ENCODE measurements around the gene KLHL20. TPM values are rescaled to one million over a fixed set of nuclear protein-coding genes. Genes with fewer than 3 reads are reported as not detected.
A peak's percentile ranks its signal among the peaks of the same experiment; 100 is the strongest.
"Not testable (repeated sequence)": the region's sequence is repeated elsewhere in the genome, so short reads cannot be mapped to it uniquely, and the experiment has no call there.

KLHL20 gene
- total and polyA plus RNA-seq, 7 donors, result 9.0 to 57.7 (median 35.5) TPM

DNA sequence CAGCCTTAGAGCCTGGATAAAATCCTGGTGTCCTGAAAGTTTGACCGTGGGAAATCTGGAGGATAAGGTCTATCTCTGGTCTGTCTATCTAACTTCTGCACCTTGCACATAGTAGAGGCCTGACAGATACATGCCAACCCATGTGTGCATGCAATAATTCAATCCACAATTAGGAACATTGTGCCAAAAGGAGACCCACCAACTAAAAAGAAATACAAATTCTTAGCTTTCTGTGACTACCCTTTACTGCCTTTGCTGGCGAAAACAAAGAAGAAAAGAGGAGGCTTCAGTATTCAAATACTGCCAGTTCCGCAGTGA is 381 bp upstream of the KLHL20 start:
- no peak for TF ChIP-seq POLR2A (IDR thresholded peaks at IDR 0.05)
- TF ChIP-seq POLR2AphosphoS5 (IDR thresholded peaks at IDR 0.05), result no peak
- TF ChIP-seq, protein P1, sequence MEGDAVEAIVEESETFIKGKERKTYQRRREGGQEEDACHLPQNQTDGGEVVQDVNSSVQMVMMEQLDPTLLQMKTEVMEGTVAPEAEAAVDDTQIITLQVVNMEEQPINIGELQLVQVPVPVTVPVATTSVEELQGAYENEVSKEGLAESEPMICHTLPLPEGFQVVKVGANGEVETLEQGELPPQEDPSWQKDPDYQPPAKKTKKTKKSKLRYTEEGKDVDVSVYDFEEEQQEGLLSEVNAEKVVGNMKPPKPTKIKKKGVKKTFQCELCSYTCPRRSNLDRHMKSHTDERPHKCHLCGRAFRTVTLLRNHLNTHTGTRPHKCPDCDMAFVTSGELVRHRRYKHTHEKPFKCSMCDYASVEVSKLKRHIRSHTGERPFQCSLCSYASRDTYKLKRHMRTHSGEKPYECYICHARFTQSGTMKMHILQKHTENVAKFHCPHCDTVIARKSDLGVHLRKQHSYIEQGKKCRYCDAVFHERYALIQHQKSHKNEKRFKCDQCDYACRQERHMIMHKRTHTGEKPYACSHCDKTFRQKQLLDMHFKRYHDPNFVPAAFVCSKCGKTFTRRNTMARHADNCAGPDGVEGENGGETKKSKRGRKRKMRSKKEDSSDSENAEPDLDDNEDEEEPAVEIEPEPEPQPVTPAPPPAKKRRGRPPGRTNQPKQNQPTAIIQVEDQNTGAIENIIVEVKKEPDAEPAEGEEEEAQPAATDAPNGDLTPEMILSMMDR (IDR thresholded peaks at IDR 0.05), result no peak
- TF ChIP-seq EP300 (IDR thresholded peaks at IDR 0.05), result no peak
- WGBS, 2 donors, result 57 to 62% methylated on average over 3 of the region's 3 CpGs
- Histone ChIP-seq H3K9me3 (no peaks in the 10 kb centered on the region), H3K4me3 (peak overlapping the region; percentile 60 to 82 (median 70)), H3K36me3 (no peaks in the 10 kb centered on the region), H3K4me1 (peaks cover 0 to 27% (median 19%) of the 10 kb centered on the region in 4 donors), H3K27me3 (peaks cover 0 to 14% (median 0%) of the 10 kb centered on the region in 3 donors), H3K27ac (peak overlapping the region; percentile 87 to 94 (median 94))
- intact Hi-C loops (cut with DNase I), result loop anchor here (1.0 to 2.0 kb wide), 3 partner anchors 110 to 284 kb away; partner anchors contain the start of genes CENPL and DARS2
- DNase-seq, result no peak

DNA sequence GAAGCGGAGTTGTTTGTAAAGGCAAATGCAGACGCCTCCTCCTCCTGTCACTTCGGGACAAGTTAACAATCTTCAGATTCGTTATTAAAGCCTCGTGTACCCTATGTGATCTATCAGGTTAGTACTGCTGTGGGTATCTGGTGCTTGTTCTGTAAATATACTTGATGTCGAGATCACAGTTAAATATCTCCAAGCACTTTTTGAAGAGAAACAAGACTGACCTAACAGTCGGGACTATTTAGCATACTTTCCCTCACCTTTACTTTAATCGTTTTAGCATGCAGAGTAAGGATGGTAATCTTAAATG is 710 bp downstream of the KLHL20 start:
- 0% methylated on average over 8 of the region's 8 CpGs for WGBS, 2 donors
- H3K27me3 ChIP-seq, result peaks cover 0 to 9% (median 0%) of the 10 kb centered on the region in 3 donors
- peak overlapping the region; percentile 87 to 94 (median 94) for H3K27ac ChIP-seq
- no peaks in the 10 kb centered on the region for H3K9me3 ChIP-seq
- no peak for DNase-seq
- peak overlapping the region; percentile 60 to 82 (median 70) for H3K4me3 ChIP-seq
- intact Hi-C loops (cut with DNase I), result loop anchor here (2.0 kb wide), 2 partner anchors 237 to 285 kb away; no protein-coding TSS in a partner anchor
- no peaks in the 10 kb centered on the region for H3K36me3 ChIP-seq
- H3K4me1 ChIP-seq, result peaks cover 0 to 27% (median 19%) of the 10 kb centered on the region in 4 donors
- TF ChIP-seq, protein P1 (IDR thresholded peaks at IDR 0.05), result no peak
- TF ChIP-seq POLR2AphosphoS5 (IDR thresholded peaks at IDR 0.05), result no peak
- no peak for TF ChIP-seq POLR2A (IDR thresholded peaks at IDR 0.05)
- no peak for TF ChIP-seq EP300 (IDR thresholded peaks at IDR 0.05)

DNA sequence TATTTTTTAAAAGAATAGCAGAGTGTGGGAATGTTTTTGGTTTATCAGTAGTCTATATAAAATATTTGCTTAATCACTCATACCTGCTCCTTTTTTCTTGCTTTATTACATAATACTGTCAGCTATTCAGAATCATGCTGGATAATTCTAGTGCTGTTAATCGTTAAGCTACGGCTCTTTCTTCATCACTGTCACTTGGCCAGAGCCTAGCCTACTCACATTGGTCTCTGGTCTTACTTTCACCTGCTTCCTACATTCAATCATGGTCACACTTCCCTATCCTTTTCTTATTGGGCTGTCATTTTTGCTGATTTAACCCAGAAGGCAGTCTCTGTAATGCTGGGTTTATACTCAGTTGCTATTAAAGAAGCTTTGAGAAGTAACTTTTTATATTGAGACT is 2.5 kb downstream of the KLHL20 start:
- DNase-seq, result no peak
- intact Hi-C loops (cut with DNase I), result no loop called here
- TF ChIP-seq POLR2AphosphoS5 (IDR thresholded peaks at IDR 0.05) (no peak), POLR2A (IDR thresholded peaks at IDR 0.05) (no peak), EP300 (IDR thresholded peaks at IDR 0.05) (no peak)
- TF ChIP-seq, protein P1 (IDR thresholded peaks at IDR 0.05), result no peak
- Histone ChIP-seq H3K27ac (no peak overlapping the region), H3K9me3 (no peaks in the 10 kb centered on the region), H3K4me1 (peaks cover 0 to 27% (median 19%) of the 10 kb centered on the region in 4 donors), H3K4me3 (no peak overlapping the region), H3K36me3 (peaks cover 0 to 3% (median 1%) of the 10 kb centered on the region in 4 donors), H3K27me3 (no peaks in the 10 kb centered on the region)
- WGBS, 2 donors, result 68 to 81% methylated on average over 2 of the region's 2 CpGs

DNA sequence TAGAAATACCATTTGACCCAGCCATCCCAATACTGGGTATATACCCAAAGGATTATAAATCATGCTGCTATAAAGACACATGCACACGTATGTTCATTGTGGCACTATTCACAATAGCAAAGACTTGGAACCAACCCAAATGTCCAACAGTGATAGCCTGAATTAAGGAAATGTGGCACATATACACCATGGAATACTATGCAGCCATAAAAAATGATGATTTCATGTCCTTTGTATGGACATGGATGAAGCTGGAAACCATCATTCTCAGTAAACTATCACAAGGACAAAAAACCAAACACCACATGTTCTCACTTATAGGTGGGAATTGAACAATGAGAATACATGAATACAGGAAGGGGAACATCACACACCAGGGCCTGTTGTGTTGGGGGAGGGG is 16.6 kb downstream of the KLHL20 start:
- H3K9me3 ChIP-seq; H3K27me3 ChIP-seq; H3K4me3 ChIP-seq; H3K27ac ChIP-seq; intact Hi-C loops (cut with DNase I); DNase-seq; H3K4me1 ChIP-seq: not testable (repeated sequence)
- WGBS, 2 donors, result 93% methylated on average over 1 of the region's 1 CpG
- peaks cover 1 to 36% (median 5%) of the 10 kb centered on the region in 4 donors for H3K36me3 ChIP-seq

DNA sequence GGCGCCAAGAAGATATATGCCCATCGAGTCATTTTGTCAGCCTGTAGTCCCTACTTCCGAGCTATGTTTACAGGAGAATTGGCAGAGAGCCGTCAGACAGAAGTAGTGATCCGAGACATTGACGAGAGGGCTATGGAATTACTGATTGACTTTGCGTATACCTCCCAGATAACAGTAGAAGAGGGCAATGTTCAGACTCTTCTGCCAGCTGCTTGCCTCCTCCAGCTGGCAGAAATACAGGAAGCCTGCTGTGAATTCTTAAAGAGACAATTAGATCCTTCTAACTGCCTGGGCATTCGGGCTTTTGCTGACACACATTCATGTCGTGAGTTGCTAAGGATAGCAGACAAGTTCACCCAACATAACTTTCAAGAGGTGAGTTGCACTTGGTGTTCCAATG is 19.1 kb downstream of the KLHL20 start:
- Histone ChIP-seq H3K9me3 (no peaks in the 10 kb centered on the region), H3K27ac (no peak overlapping the region), H3K27me3 (no peaks in the 10 kb centered on the region), H3K4me1 (no peaks in the 10 kb centered on the region), H3K36me3 (peaks cover 0 to 38% (median 3%) of the 10 kb centered on the region in 4 donors), H3K4me3 (no peak overlapping the region)
- WGBS, 2 donors, result 84 to 95% methylated on average over 9 of the region's 9 CpGs
- intact Hi-C loops (cut with DNase I), result no loop called here
- TF ChIP-seq POLR2A (IDR thresholded peaks at IDR 0.05) (no peak), POLR2AphosphoS5 (IDR thresholded peaks at IDR 0.05) (no peak), EP300 (IDR thresholded peaks at IDR 0.05) (no peak)
- TF ChIP-seq, protein P1 (IDR thresholded peaks at IDR 0.05), result no peak
- DNase-seq, result no peak

DNA sequence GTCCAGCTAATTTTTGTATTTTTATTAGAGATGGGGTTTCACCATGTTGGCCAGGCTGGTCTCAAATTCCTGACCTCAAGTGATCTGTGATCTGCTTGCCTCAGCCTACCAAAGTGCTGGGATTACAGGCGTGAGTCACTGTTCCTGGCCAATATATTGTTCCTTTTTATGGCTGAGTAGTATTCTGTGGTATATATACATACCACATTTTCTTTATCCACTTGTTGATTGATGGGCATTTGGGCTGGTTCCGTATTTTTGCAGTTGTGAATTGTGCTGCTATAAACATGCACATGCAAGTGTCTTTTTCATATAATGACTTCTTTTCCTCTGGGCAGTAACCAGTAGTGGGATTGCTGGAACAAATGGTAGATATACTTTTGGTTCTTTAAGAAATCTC is 21.3 kb downstream of the KLHL20 start:
- intact Hi-C loops (cut with DNase I); H3K27me3 ChIP-seq; H3K27ac ChIP-seq; H3K9me3 ChIP-seq; H3K4me1 ChIP-seq; DNase-seq; H3K4me3 ChIP-seq: not testable (repeated sequence)
- peaks cover 0 to 38% (median 3%) of the 10 kb centered on the region in 4 donors for H3K36me3 ChIP-seq
- WGBS, 2 donors, result 96 to 98% methylated on average over 2 of the region's 2 CpGs
